ENCODE results near the gene SYNE1. TPM values are rescaled to one million over a fixed set of nuclear protein-coding genes. Genes with fewer than 3 reads are reported as not detected.

Gene SYNE1
- polyA plus RNA-seq, 1 experiment = 35.7 TPM

GRCh38 chr6:152087701-152088100 is 549.5 kb downstream of the SYNE1 start:
- Histone ChIP-seq H3K4me3 (ENCODE audit: low read depth, low read length) (no peak overlapping the region), H3K27me3 (ENCODE audit: control insufficient read depth, insufficient read depth, low read length) (no peaks in the 10 kb centered on the region), H3K9me3 (ENCODE audit: control insufficient read depth, insufficient read depth, low read length) (no peaks in the 10 kb centered on the region), H3K27ac (ENCODE audit: low read depth, low read length) (no peak overlapping the region)
- DNase-seq (ENCODE audit: low read depth, low spot score) = no peak
- POLR2A ChIA-PET = no interaction called here
- CTCF ChIA-PET = no interaction called here
- TF ChIP-seq, protein P1, sequence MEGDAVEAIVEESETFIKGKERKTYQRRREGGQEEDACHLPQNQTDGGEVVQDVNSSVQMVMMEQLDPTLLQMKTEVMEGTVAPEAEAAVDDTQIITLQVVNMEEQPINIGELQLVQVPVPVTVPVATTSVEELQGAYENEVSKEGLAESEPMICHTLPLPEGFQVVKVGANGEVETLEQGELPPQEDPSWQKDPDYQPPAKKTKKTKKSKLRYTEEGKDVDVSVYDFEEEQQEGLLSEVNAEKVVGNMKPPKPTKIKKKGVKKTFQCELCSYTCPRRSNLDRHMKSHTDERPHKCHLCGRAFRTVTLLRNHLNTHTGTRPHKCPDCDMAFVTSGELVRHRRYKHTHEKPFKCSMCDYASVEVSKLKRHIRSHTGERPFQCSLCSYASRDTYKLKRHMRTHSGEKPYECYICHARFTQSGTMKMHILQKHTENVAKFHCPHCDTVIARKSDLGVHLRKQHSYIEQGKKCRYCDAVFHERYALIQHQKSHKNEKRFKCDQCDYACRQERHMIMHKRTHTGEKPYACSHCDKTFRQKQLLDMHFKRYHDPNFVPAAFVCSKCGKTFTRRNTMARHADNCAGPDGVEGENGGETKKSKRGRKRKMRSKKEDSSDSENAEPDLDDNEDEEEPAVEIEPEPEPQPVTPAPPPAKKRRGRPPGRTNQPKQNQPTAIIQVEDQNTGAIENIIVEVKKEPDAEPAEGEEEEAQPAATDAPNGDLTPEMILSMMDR (IDR thresholded peaks at IDR 0.05; ENCODE audit: low read depth, low read length) = no peak

GRCh38 chr6:152087096-152087495 is 550.1 kb downstream of the SYNE1 start:
- CTCF ChIA-PET = no interaction called here
- no peak for DNase-seq (ENCODE audit: low read depth, low spot score)
- TF ChIP-seq, protein P1 (IDR thresholded peaks at IDR 0.05; ENCODE audit: low read depth, low read length) = no peak
- no peak overlapping the region for H3K27ac ChIP-seq (ENCODE audit: low read depth, low read length)
- H3K9me3 ChIP-seq (ENCODE audit: control insufficient read depth, insufficient read depth, low read length) = no peaks in the 10 kb centered on the region
- POLR2A ChIA-PET = no interaction called here
- no peaks in the 10 kb centered on the region for H3K27me3 ChIP-seq (ENCODE audit: control insufficient read depth, insufficient read depth, low read length)
- no peak overlapping the region for H3K4me3 ChIP-seq (ENCODE audit: low read depth, low read length)

- POLR2A ChIA-PET = no interaction called here
- Histone ChIP-seq H3K9me3 (ENCODE audit: control insufficient read depth, insufficient read depth, low read length) (no peaks in the 10 kb centered on the region), H3K4me3 (ENCODE audit: low read depth, low read length) (no peak overlapping the region), H3K27me3 (ENCODE audit: control insufficient read depth, insufficient read depth, low read length) (no peaks in the 10 kb centered on the region), H3K27ac (ENCODE audit: low read depth, low read length) (no peak overlapping the region)
- CTCF ChIA-PET = no interaction called here
- DNase-seq (ENCODE audit: low read depth, low spot score) = no peak
- TF ChIP-seq, protein P1 (IDR thresholded peaks at IDR 0.05; ENCODE audit: low read depth, low read length) = no peak
These were observed 550.8 kb downstream of the SYNE1 start for GRCh38 chr6:152086223-152086873.

GRCh38 chr6:152085451-152085921 is 551.7 kb downstream of the SYNE1 start:
- no peak overlapping the region for H3K27ac ChIP-seq (ENCODE audit: low read depth, low read length)
- no peak for DNase-seq (ENCODE audit: low read depth, low spot score)
- no peaks in the 10 kb centered on the region for H3K9me3 ChIP-seq (ENCODE audit: control insufficient read depth, insufficient read depth, low read length)
- H3K27me3 ChIP-seq (ENCODE audit: control insufficient read depth, insufficient read depth, low read length) = no peaks in the 10 kb centered on the region
- no peak overlapping the region for H3K4me3 ChIP-seq (ENCODE audit: low read depth, low read length)
- TF ChIP-seq, protein P1 (IDR thresholded peaks at IDR 0.05; ENCODE audit: low read depth, low read length) = no peak
- CTCF ChIA-PET = no interaction called here
- POLR2A ChIA-PET = no interaction called here

GRCh38 chr6:152078804-152079203 is 558.4 kb downstream of the SYNE1 start:
- no peak overlapping the region for H3K27ac ChIP-seq (ENCODE audit: low read depth, low read length)
- no peak overlapping the region for H3K4me3 ChIP-seq (ENCODE audit: low read depth, low read length)
- no peaks in the 10 kb centered on the region for H3K27me3 ChIP-seq (ENCODE audit: control insufficient read depth, insufficient read depth, low read length)
- no peak for DNase-seq (ENCODE audit: low read depth, low spot score)
- H3K9me3 ChIP-seq (ENCODE audit: control insufficient read depth, insufficient read depth, low read length) = no peaks in the 10 kb centered on the region
- TF ChIP-seq, protein P1 (IDR thresholded peaks at IDR 0.05; ENCODE audit: low read depth, low read length) = no peak
- CTCF ChIA-PET = no interaction called here
- POLR2A ChIA-PET = no interaction called here
